Mesodermal cell (in vitro differentiated cells): Measurements from ENCODE around the gene TLE4.
"Not testable (repeated sequence)": the region's sequence is repeated elsewhere in the genome, so short reads cannot be mapped to it uniquely, and the experiment has no call there.

Experiments
- H3K27ac ChIP-seq: 2 replicates; pipeline ENCODE4 v1.7.0; 2013; ENCODE audit warnings: mild to moderate bottlenecking, low read depth, low read length, moderate library complexity; ENCODE audit not compliant: severe bottlenecking
- H3K36me3 ChIP-seq: 2 replicates; pipeline ENCODE4 v1.7.1; 2013; ENCODE audit warnings: mild to moderate bottlenecking, low read length, moderate library complexity; ENCODE audit not compliant: control insufficient read depth, insufficient read depth
- H3K4me1 ChIP-seq: one replicate; pipeline ENCODE4 v1.7.1; 2013; ENCODE audit warnings: mild to moderate bottlenecking, low read length; ENCODE audit not compliant: insufficient read depth, control insufficient read depth, poor library complexity, severe bottlenecking
- H3K4me3 ChIP-seq: 2 replicates; pipeline ENCODE4 v1.7.0; 2013; ENCODE audit warnings: low read length, control low read depth, mild to moderate bottlenecking; ENCODE audit not compliant: insufficient read depth, poor library complexity, severe bottlenecking; ENCODE audit errors: extremely low read depth
- H3K9me3 ChIP-seq: 2 replicates; pipeline ENCODE4 v1.7.1; 2013; ENCODE audit warnings: mild to moderate bottlenecking, low read length, moderate library complexity; ENCODE audit not compliant: control insufficient read depth
- WGBS, 2 experiments: methylation state at CpG; one replicate each; pipeline ENCODE4 v1.1.5; 2013; ENCODE audit warnings: missing lambda C conversion rate in 2 of 2; ENCODE audit not compliant: insufficient coverage in 2 of 2; 5-methylcytosine and 5-hydroxymethylcytosine counted together

Gene TLE4

GRCh38 chr9:79654591-79655382 is 83.0 kb downstream of the TLE4 start:
- not testable (repeated sequence) for H3K4me1 ChIP-seq, H3K27ac ChIP-seq, H3K4me3 ChIP-seq, H3K9me3 ChIP-seq
- 94% methylated on average over 9 to 11 of the region's 13 CpGs for WGBS, 2 experiments
- peaks cover 43% of the 10 kb centered on the region for H3K36me3 ChIP-seq

- H3K4me1 ChIP-seq = no peaks in the 10 kb centered on the region
- no peak overlapping the region for H3K4me3 ChIP-seq
- H3K36me3 ChIP-seq = peaks cover 43% of the 10 kb centered on the region
- H3K27ac ChIP-seq = no peak overlapping the region
- H3K9me3 ChIP-seq = no peaks in the 10 kb centered on the region
Observed at GRCh38 chr9:79655551-79655950, 83.8 kb downstream of the TLE4 start.

- peaks cover 2% of the 10 kb centered on the region for H3K4me1 ChIP-seq
- no peaks in the 10 kb centered on the region for H3K9me3 ChIP-seq
- H3K4me3 ChIP-seq = no peak overlapping the region
- whole genome bisulfite sequencing, 2 experiments = no CpG with 5 or more reads among the region's 5 CpGs
- H3K27ac ChIP-seq = no peak overlapping the region
- H3K36me3 ChIP-seq = peaks cover 43% of the 10 kb centered on the region
Observed at GRCh38 chr9:79656169-79656568, 84.4 kb downstream of the TLE4 start.

- no CpG with 5 or more reads among the region's 2 CpGs for WGBS, 2 experiments
Observed at GRCh38 chr9:79657891-79658290, 86.1 kb downstream of the TLE4 start.

GRCh38 chr9:79658926-79659325 is 87.2 kb downstream of the TLE4 start:
- H3K4me3 ChIP-seq = no peak overlapping the region
- no peak overlapping the region for H3K27ac ChIP-seq
- peaks cover 35% of the 10 kb centered on the region for H3K36me3 ChIP-seq
- H3K9me3 ChIP-seq = no peaks in the 10 kb centered on the region
- peaks cover 17% of the 10 kb centered on the region for H3K4me1 ChIP-seq
- WGBS, 2 experiments = 100% methylated on average over 2 to 3 of the region's 3 CpGs

More at GRCh38 chr9:79657891-79658290, 86.1 kb downstream of the TLE4 start:
- Histone ChIP-seq H3K4me3 (no peak overlapping the region), H3K9me3 (no peaks in the 10 kb centered on the region), H3K4me1 (peaks cover 11% of the 10 kb centered on the region), H3K27ac (no peak overlapping the region), H3K36me3 (peaks cover 39% of the 10 kb centered on the region)

- 90 to 94% methylated on average over 4 to 7 of the region's 7 CpGs for WGBS, 2 experiments
- Histone ChIP-seq H3K27ac (no peak overlapping the region), H3K4me1 (peaks cover 23% of the 10 kb centered on the region), H3K4me3 (no peak overlapping the region), H3K9me3 (no peaks in the 10 kb centered on the region), H3K36me3 (peaks cover 28% of the 10 kb centered on the region)
Observed at GRCh38 chr9:79660615-79661014, 88.8 kb downstream of the TLE4 start.

- H3K27ac ChIP-seq = no peak overlapping the region
- no peak overlapping the region for H3K4me3 ChIP-seq
- WGBS, 2 experiments = 92 to 100% methylated on average over 1 to 2 of the region's 2 CpGs
- H3K4me1 ChIP-seq = peaks cover 23% of the 10 kb centered on the region
- H3K36me3 ChIP-seq = peaks cover 27% of the 10 kb centered on the region
- H3K9me3 ChIP-seq = no peaks in the 10 kb centered on the region
Observed at GRCh38 chr9:79661279-79661678, 89.5 kb downstream of the TLE4 start.

GRCh38 chr9:79661886-79662536 is 90.2 kb downstream of the TLE4 start:
- WGBS, 2 experiments = 60 to 70% methylated on average over 1 to 2 of the region's 5 CpGs
- Histone ChIP-seq H3K9me3 (no peaks in the 10 kb centered on the region), H3K36me3 (peaks cover 27% of the 10 kb centered on the region), H3K4me1 (peaks cover 23% of the 10 kb centered on the region), H3K4me3 (no peak overlapping the region), H3K27ac (peak overlapping the region; percentile 82)

GRCh38 chr9:79662537-79662956 is 90.8 kb downstream of the TLE4 start:
- Histone ChIP-seq H3K36me3 (peaks cover 24% of the 10 kb centered on the region), H3K9me3 (no peaks in the 10 kb centered on the region), H3K4me1 (peaks cover 23% of the 10 kb centered on the region), H3K27ac (peak overlapping the region; percentile 82), H3K4me3 (no peak overlapping the region)
- WGBS, 2 experiments = 4 to 6% methylated on average over 3 of the region's 6 CpGs

GRCh38 chr9:79663300-79663699 is 91.5 kb downstream of the TLE4 start:
- H3K9me3 ChIP-seq = no peaks in the 10 kb centered on the region
- no peak overlapping the region for H3K4me3 ChIP-seq
- peaks cover 23% of the 10 kb centered on the region for H3K4me1 ChIP-seq
- peak overlapping the region; percentile 37 for H3K27ac ChIP-seq
- 34 to 71% methylated on average over 2 to 5 of the region's 6 CpGs for WGBS, 2 experiments
- H3K36me3 ChIP-seq = peaks cover 22% of the 10 kb centered on the region

- peaks cover 20% of the 10 kb centered on the region for H3K36me3 ChIP-seq
- peak overlapping the region; percentile 37 for H3K27ac ChIP-seq
- no peaks in the 10 kb centered on the region for H3K9me3 ChIP-seq
- H3K4me1 ChIP-seq = peaks cover 23% of the 10 kb centered on the region
- no peak overlapping the region for H3K4me3 ChIP-seq
- WGBS, 2 experiments = 76 to 82% methylated on average over 5 to 13 of the region's 13 CpGs
Observed at GRCh38 chr9:79663878-79664277, 92.1 kb downstream of the TLE4 start.
